NCI-H1105 treated with DMSO at 0.1 percent for 48 hours (cell line): Measurements from ENCODE around the gene GPATCH2L.

Experiments
- DNase-seq: peaks from one replicate; lab custom pipeline; 2025; lab: John Stamatoyannopoulos, UW

GPATCH2L gene

DNA sequence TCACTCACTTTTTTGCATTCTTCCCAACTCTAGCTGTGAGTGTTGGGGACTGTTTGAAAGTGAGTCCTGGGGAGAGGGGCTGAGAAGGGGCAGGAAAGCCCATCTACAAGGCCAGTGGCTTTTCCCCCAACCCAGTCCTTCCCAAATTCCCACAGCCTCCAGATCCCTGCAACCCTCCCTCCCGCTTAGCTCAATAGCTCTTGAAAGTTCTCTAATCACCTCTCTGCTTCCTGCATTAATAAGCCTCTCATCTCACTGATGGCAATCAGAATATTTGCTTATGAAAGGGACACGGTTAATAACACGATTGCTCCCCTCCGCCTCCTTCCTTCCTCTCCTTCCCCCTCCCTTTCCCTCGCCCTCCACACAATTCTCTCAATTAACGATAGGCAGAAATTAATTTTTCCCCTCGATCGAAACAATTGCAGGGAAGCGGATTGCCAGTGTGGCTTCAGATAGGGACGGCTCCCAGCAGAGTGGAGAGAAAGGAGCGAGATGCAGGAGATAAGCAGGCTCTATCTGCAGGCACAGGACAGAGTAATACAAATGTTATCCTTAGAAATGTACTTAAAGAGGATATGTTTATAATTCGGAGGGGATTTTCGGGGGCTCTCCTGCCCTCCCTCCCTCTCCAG lies 15.1 kb upstream of the GPATCH2L start:
- peak; percentile 82 for DNase-seq

DNA sequence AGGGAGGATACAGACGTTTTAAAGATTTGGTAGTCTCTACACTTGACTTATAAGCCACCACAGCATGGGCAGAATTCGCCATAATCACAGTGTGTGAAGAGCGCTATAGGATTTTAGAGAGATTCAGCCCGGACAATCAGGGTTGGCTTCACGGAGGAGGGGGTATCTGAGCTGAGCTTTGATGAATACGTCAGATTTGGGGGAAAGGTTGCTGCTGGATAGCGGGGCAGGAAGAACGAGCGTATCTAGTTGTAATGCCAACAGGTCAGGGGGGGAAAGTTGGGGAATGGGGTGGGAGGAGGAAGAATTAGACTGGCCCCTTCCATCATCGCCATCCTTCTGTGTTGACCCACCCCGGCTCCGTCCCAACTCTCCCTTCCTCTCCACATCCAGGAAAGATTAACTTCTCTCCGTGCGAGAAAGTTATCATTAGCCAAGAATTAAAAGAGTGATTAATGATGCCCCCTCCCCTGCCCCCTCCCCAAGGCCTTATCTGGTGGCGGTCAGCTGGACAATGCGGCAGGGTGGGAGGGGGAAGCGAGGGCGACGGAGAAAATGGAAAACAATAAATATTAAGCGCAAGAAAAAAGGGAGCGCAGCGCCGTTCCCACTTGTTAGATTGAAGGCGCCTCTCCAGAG lies 13.5 kb upstream of the GPATCH2L start:
- DNase-seq, result no peak

- DNase-seq, result no peak
Measured at GRCh38 chr14:76138758-76139723, 12.7 kb upstream of the GPATCH2L start.

DNA sequence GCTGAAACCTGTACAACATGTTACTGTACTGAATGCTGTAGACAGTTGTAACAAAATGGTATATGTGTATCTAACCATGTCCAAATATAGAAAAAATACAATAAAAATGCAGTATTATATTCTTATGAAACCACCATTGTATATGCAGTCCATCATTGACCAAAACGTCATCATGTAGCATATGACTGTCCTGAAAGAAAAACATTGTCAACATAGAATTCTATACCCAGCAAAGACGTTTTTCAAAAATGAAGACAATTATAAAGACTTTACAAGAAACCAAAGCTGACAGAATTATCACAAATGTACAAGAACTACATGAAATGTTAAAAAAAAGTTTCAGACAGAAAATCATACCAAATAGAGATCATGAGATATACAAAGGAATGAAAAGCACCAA lies 8.1 kb upstream of the GPATCH2L start:
- no peak for DNase-seq

- no peak for DNase-seq
Measured at GRCh38 chr14:76146976-76147375, 4.7 kb upstream of the GPATCH2L start.

DNA sequence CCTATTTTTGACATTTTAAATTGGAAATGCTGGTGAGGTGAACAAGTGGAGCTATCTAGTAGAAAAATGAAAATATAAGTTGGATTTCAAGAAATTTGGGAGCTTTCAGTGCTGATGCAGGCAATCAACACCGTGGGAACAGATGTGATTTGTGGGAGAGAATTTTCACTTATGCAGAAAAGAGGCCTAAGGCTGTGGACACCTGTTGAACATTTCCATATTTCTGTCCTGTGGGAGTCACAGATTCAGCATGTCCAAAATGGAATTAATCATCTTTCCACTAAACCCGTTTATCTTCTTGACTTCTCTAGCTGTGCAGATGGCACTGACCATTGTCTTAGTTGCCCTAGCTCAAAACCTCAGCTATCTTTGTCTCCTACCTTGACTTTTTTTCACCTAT lies 2.5 kb upstream of the GPATCH2L start:
- DNase-seq, result no peak

DNA sequence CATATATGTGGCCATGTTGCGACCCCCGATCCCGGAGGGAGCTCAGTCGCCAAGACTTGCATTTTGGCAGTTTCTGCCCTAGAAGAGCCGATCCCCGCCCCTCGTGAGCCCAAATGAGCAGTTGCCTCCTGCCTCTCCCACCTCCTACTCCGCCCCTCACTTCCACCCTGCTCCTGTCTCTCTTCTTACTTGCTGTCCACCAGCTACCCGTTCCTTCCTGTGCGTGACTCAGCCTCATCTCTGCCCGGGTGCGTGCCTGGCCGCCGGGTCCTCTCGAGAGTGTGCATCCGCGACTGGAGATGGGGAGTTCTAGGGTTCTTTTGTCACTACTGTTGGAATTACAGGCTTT lies 585 bp downstream of the GPATCH2L start:
- peak; percentile 34 for DNase-seq

- no peak for DNase-seq
Measured at GRCh38 chr14:76153919-76154318, 2.2 kb downstream of the GPATCH2L start.

- DNase-seq, result no peak
Measured at GRCh38 chr14:76154539-76155126, 2.9 kb downstream of the GPATCH2L start.

DNA sequence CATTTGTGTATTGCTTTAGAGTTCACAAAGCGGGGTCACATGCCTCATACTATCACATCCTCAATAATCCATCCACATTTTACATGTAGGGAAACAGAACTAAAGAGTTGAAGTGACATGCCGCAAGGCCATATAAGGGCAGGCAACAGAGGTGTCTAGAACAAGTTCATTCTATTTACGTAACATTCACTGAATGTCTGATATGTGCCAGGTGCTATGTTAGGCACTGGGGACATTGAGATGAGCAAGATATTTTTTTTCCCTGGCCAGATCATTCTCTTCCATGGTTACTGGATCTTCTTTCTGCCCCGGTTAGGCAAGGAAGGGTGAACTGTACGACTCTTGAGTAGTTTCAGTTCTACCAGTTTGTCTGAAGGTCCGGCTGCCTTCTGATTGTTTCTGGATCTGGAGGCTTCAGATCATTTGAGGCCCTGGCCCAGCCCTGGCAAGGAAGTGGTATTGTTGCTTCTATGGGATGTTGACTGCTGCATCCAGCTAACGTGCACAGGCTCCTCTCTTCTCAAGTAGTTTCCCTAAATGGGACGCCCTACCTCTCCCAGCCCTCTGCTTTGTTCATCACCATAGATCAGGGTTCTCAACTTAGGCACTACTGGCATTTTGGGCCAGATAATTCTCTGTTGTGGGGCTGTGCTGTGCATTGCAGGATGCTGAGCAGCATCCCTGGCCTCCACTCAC lies 12.1 kb downstream of the GPATCH2L start:
- DNase-seq, result no peak

- no peak for DNase-seq
Measured at GRCh38 chr14:76168531-76168930, 16.8 kb downstream of the GPATCH2L start.

- DNase-seq, result no peak
Measured at GRCh38 chr14:76169776-76170175, 18.1 kb downstream of the GPATCH2L start.

DNA sequence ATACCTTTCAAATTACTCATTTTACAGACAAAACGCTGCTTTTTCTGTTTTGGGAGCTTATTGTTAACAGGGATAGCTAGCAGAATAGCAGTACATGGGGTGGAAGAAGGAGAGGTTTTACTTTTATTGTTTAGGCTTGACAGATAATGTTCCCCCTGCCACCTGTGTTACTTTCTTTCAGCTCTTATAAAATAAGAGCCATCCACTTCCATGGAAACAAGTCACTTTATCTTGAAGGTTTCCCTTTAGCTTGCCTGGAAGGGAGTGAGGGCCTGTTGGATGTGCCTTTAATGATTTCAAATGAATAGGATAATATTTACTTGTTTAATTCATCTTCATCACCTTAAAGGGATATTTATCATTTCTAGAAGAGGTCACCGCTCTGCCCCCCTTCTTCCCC lies 23.3 kb downstream of the GPATCH2L start:
- no peak for DNase-seq

DNA sequence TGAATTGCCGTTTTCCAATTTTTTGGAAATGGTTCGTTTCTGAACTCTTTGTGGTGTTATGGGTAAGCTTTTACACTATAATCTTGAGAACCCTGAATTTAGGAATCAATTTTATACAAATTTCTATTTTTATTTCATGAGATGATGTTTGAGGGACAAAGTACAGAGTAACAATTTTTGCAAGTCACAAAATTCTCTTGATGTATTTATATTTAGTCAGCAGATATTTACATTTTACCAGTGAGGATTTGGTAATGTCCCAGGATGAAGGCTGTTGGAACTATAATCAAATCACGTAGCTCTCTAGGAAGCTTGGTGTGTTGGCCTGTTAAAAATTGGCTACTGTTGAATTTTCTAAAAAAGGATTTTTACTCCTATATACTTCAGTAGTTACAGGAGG lies 24.2 kb downstream of the GPATCH2L start:
- no peak for DNase-seq

DNA sequence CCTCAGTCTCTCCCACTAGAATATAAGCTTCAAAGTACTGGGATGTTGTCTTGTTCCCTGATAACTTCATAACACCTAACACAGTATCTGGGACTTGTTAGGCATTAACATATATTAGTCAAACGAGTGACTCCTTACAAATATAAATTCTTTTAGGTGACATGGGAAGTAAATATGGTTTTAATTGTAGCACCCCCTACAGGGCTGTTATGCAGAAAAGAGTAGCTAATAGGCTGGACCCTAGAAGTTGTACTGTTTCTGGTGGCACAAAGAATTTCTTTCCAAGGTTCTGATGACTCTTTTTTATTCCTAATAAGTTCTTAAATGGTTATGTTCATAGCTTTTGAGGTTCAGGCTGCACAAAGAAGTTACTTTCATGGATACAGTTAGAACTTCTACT lies 29.8 kb downstream of the GPATCH2L start:
- peak; percentile 7 for DNase-seq

GRCh38 chr14:76186308-76187027 lies 34.7 kb downstream of the GPATCH2L start:
- DNase-seq, result peak; percentile 67

- DNase-seq, result no peak
Measured at GRCh38 chr14:76191297-76191696, 39.6 kb downstream of the GPATCH2L start.

DNA sequence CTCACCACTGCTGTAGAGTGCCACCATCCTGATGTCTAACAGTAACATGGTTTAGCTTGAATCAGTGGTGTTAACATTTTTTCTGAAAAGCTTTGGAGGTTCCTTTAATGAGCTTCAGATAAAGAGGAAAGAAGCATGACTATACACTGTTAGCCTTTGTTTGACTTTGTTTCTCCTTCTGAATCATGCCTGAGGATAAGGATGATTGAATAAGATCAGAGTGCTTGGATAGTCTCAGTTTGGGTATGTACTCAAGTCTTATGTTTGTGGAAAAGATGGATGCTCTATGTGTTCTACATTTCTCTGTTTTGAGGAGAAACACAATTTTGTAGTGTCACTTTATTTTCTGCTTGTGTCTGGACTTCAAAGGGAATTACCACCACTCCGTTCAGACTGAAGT lies 42.0 kb downstream of the GPATCH2L start:
- DNase-seq, result no peak

- no peak for DNase-seq
Measured at GRCh38 chr14:76194327-76194726, 42.6 kb downstream of the GPATCH2L start.

- DNase-seq, result no peak
Measured at GRCh38 chr14:76195003-76195402, 43.3 kb downstream of the GPATCH2L start.

- no peak for DNase-seq
Measured at GRCh38 chr14:76196980-76197695, 45.4 kb downstream of the GPATCH2L start.
